HG02763 (cell line): ENCODE measurements around the gene TCP10L.
A peak's percentile ranks its signal among the peaks of the same experiment; 100 is the strongest.
"Not testable (repeated sequence)": the region's sequence is repeated elsewhere in the genome, so short reads cannot be mapped to it uniquely, and the experiment has no call there.

Source experiments
- ATAC-seq: cut with Tn5 transposase; IDR thresholded peaks from one replicate; pipeline ENCODE4 v1.9.1; 2021; ENCODE audit warnings: mild to moderate bottlenecking, moderate library complexity; ENCODE audit not compliant: unreplicated experiment

The TCP10L gene

GRCh38 chr21:32585042-32585710, at the start of gene TCP10L:
TCP10L (minus strand) TSS chr21:32585523; CDS start chr21:32584304, 1,219 bp downstream.
- ATAC-seq = no peak

- no peak for ATAC-seq
Measured at GRCh38 chr21:32626621-32627196, 41.4 kb upstream of the TCP10L start.

DNA sequence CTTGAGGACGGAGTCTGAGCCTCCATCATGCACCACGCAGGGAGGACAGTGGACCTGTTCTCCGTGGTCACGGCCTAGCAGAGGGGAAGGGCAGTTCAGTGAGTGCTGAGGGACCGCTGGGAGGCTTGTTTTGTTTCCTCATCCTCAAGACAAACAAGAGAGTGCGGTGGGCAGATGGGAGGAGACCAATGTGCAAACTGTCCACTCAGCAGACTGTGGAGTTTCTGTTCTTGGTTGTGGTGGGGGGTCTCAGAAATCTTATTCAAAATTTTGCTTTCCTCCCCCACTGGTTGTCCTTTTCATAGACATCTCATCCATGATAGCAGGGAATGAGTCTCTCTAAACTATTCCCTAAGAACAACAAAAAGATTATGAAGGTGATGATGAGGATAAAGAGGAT, 32.9 kb upstream of the TCP10L start:
- ATAC-seq = not testable (repeated sequence)

DNA sequence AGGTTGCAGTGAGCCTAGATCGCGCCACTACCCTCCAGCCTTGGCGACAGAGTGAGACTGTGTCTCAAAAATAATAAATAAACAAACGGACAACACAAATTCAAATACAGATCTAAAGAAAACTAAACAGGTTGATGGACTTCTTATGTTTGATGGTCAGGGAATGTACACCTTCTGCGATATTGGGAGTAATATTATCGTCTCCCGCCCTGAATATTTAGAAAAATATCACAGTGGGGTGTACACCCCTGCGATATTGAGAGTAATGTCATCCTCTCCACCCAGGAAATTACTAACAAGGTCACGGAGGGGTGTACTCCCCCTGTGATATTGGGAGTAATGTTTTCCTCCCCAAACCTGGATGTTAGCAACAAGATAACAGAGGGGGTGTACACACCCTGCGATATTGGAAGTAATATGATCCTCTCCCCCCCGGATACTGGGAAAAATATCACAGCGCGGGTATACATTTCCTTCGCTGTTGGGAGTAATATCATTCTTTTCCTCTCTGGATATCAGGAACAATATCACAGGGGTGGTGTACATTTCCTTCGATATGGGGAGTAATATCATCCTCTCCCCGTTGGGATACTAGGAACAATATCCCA, 28.2 kb upstream of the TCP10L start:
- ATAC-seq = no peak

DNA sequence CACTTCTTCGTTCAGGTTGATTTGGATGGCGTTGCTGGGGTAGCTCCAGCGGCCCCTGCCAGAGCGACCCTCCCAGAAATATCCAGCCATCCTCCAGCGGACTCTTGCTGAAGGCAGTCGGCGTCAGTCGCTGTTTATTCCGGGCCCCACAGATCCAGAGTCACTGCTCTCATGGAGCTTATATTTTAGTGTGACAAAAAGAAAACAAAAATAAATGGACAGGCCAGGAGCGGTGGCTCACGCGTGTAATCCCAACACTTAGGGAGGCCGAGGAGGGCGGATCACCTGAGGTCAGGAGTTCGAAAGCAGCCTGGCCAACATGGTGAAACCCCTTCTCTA, 27.6 kb upstream of the TCP10L start:
- ATAC-seq = peak; percentile 3

DNA sequence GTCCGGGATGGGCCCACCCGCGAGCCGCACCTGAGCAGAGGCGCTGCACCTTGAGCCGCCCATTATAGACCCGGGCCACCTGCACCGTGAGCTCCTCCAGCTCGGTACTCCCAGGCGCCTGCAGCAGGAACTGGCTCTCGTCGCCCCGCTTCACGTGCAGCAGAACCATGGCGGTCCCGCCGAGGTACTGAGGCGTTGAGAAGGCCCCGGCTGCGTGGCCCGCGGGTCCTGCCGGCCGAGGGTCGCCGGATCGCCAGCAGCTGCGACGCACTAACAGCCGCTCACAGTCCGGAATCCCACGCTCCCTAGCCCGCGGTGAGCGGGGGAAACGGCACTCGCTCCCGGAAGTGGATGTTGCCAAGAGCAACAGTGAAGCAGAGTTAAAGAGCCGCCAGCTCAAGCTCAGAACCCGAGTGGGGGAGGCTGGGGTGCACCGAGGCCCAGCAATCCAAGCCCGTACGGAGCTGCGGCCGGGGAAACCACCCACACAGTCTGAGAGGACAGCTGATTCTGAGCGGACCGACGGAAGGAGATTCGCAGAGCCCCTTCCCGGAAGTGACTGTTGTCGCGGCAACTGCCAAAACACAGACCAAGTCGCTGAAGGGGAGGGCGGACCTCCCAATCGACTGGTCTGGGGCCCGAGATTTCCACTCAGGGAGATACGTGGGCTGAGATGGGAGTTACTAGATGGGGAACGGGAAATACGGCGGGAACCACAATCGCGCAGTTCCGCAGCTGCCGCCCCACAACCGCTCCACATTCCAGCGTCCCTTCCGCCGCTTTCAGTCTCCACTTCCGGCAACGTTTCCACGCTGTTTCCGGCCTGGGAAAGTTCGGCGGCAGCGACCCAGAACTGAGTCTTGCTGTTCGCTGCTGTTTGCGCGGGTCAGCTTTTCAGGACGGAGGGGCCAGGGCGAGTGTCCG, 27.0 kb upstream of the TCP10L start, which contains the start of gene CFAP298:
CFAP298 (minus strand) TSS at position 303 of the 924 bp plus-strand sequence; CDS start at position 169, 134 bp downstream.
- ATAC-seq = peak; percentile 93

DNA sequence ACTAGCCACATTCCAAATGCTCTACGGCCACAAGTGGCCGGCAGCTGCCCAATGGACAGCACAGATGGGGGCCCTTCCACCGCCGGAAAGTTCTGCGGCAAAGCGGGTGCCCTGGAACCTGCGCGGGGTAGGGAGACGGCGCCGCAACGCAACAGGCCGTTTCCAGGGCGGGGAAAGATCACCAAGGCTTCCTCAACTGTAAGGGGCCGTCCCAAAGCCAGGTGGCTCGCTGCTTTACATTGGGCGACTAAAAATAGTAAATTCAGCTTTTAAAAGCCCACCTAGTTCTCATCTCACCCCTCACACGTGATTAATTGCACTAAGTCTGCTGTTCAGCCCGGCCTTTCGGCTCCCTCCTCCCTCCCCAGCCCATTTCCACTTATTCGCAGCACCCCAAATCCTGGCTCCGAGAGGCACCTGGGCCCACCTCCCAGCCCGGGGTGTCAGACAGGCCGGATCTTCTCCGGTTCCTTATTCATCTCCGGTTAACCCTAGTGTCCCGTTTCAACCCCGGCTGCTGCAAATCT, 26.2 kb upstream of the TCP10L start:
- peak; percentile 9 for ATAC-seq

- not testable (repeated sequence) for ATAC-seq
Measured at GRCh38 chr21:32610940-32611339, 25.6 kb upstream of the TCP10L start.

GRCh38 chr21:32608851-32609250, 23.5 kb upstream of the TCP10L start:
- no peak for ATAC-seq

DNA sequence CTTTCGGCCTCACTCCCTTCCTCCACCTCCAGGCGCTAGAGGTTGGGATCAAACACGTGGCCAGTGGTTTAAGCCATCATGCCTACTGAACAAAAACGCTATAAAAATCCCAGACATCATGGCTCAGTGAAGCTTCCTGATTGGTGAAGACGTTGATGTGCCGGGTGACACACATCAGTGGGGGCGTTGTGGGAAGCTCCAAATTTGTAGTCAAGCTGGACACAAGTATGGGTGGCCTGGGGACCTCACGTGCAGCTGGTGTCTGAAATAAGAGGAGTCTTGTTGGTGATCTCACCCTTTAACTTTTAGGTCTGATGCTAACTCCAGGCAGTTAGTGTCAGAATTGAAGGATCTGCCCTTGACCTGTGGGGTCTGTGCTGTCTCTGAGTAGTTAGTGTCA, 20.1 kb upstream of the TCP10L start:
- ATAC-seq = no peak

DNA sequence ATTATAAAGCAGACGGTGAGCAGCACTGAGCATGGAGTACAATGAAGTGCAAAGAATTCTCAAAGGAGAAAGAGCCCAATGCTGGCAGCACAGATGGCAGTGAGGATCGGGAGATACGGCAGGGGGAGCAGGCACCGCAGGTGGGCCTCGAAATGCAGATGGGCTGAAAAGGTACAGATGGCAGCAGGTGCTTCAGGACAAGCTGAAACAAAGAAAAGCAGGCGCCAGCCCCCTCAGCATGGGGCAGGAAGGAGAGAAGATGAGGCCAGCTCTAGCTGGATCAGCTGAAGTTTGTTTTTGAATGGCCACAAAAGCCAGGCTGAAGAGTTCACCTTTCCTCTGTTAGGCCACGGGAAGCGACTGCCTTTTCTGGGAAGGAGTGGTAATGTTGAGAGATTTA, 19.1 kb upstream of the TCP10L start:
- ATAC-seq = no peak

DNA sequence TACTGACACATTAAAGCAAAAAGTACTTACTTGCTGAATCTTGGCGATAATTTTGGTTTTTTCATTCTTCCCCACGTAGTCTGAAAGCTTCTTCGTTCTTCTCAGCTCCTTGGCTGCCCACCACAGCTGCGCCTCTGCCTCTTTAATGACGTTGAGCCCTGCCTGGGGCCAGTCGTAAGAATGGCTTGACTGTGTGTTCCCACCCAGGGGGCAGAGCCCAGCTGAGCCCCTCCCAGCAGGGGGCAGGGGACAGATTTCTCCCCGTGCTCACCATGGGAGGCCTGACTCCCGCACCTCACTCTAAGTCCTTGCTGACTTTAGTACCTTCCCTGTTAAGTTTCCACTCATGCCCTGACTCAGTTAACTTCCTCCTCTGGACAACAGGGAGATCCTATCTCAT, 17.8 kb upstream of the TCP10L start:
- no peak for ATAC-seq

- no peak for ATAC-seq
Measured at GRCh38 chr21:32602099-32602498, 16.8 kb upstream of the TCP10L start.

- ATAC-seq = no peak
Measured at GRCh38 chr21:32599526-32599925, 14.2 kb upstream of the TCP10L start.

- no peak for ATAC-seq
Measured at GRCh38 chr21:32599091-32599490, 13.8 kb upstream of the TCP10L start.

DNA sequence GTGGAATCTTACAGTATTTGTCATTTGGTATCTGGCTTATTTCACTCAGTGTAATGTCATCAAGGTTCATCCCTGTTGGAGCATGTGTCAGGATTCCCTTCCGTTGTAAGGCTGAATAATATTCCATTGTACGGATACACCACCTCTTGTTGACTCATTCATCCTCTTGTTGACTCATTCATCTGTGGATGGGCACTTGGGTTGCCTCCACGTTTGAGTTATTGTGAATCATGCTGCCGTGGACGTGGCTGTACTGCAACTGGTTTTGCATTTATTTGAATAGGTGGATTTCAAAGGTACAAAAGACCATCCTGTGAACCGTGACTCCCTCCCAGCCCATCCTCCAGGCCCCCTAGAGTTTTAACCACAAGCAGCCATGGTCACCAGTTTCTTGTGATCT, 11.9 kb upstream of the TCP10L start:
- no peak for ATAC-seq

DNA sequence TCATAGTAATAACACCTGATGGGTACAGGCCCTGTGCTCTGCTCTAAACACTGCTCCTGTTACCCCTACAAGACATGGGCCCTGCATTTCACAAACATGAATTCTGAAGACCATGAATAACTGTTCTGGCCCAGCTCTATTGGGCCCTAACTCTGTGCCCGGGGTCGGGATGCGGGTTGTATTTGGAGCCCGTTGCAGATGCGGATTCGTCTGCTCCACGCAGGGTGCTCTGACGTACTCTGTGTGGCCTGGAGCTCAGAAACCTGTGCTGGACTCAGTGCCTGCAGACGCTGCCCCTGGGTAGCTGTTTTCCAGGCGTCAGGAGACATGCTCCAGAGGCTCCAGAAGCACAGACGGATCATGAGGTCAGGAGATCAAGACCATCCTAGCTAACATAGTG, 10.1 kb upstream of the TCP10L start:
- ATAC-seq = no peak

- no peak for ATAC-seq
Measured at GRCh38 chr21:32593690-32594089, 8.4 kb upstream of the TCP10L start.

- ATAC-seq = no peak
Measured at GRCh38 chr21:32592929-32593502, 7.7 kb upstream of the TCP10L start.

DNA sequence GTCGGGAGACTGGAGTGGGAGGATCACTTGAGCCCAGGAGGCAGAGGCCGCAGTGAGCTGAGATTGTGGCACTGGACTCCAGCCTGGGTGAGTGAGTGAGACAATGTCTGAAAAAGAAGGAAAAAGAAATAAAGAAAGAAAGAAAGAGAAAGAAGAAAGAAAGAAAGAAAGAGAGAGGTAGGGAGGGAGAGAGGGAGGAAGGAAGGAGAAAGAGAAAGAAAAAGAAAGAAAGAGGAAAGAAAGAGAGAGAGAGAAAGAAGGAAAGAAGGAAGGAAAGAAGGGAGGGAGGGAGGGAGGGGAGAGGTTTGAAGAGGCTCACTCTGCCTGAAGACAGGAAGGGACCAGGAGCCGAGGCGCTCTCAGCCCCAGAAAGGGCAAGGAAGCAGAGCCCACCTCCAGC, 4.8 kb upstream of the TCP10L start:
- ATAC-seq = no peak

DNA sequence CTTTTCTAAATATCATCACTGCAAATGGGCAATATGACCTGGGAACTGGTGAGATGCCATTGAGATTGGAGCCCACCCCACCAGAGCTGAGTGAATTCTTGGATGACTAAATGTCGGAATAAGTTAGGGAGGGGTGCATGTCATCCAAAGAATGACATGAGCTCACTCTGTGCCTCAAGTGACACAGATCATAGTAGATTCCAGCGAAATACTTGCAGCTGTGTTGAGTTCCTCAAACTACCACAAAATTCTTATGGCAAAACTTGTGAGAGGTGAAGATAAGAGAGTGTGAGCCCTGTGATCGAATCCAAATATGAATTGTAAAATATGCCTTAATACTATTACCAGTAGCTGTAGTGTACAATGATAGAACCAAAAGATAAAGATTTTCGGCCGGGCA, 2.3 kb upstream of the TCP10L start:
- no peak for ATAC-seq
